ENCODE results near the gene CACNA1E. TPM values are rescaled to one million over a fixed set of nuclear protein-coding genes. Genes with fewer than 3 reads are reported as not detected.

CACNA1E gene
- total RNA-seq, 4 donors from 2014 or later, result 0.19 to 1.3 (median 0.44) TPM; not detected in 1

DNA sequence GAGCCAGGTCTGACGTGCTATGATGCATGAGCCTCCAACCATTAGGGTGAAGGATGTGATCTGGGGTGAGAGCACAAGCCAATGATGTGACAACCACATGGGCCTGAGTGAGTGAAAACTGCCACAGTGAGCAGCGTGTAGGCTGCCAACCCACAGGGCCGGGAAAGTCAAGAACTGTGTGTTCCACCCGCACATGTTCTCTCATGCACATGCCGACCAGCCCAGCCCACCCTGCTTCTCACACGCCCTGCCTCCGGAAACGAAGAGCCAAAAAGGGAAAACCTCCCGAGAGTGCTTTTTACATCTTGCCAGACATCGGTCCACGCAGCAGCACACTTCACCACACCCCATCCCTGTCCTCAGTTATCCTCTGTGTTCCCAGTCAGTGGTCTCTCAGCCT, 197.0 kb downstream of the CACNA1E start:
- no peak for TF ChIP-seq CTCF (IDR thresholded peaks at IDR 0.05)
- ATAC-seq (ENCODE audit: low FRiP score) (no peak), DNase-seq (ENCODE audit: low spot score) (no peak)

GRCh38 chr1:181680871-181681270, 197.6 kb downstream of the CACNA1E start:
- no peak for TF ChIP-seq CTCF (IDR thresholded peaks at IDR 0.05)
- DNase-seq (ENCODE audit: low spot score) (no peak), ATAC-seq (ENCODE audit: low FRiP score) (no peak)

GRCh38 chr1:181685211-181685610, 201.9 kb downstream of the CACNA1E start:
- no peak for DNase-seq (ENCODE audit: low spot score)
- ATAC-seq (ENCODE audit: low FRiP score), result no peak
- no peak for TF ChIP-seq CTCF (IDR thresholded peaks at IDR 0.05)

GRCh38 chr1:181701891-181702290, 218.6 kb downstream of the CACNA1E start:
- ATAC-seq (ENCODE audit: low FRiP score) (no peak), DNase-seq (ENCODE audit: low spot score) (no peak)
- no peak for TF ChIP-seq CTCF (IDR thresholded peaks at IDR 0.05)

DNA sequence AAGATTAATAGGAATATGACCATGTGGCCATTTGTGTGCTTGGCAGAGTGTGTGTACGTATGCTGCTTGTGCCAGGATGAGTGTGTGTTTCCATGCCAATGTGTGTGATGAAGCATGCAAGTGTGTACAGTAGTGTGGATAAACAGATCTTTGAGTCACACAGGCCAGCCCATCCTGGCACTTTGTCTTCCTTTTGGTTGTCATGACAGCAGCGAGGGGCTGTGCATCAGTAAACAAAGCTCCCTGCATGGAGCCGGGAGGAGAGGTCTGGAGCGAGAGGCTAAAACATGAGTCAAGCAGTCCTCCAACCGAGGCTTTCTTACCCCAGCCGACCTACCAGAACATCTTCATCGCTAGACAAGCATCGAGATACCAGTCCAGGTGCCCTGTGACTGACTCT, 221.2 kb downstream of the CACNA1E start:
- DNase-seq (ENCODE audit: low spot score) (no peak), ATAC-seq (ENCODE audit: low FRiP score) (no peak)
- no peak for TF ChIP-seq CTCF (IDR thresholded peaks at IDR 0.05)

GRCh38 chr1:181711820-181712219, 228.5 kb downstream of the CACNA1E start:
- no peak for TF ChIP-seq CTCF (IDR thresholded peaks at IDR 0.05)
- no peak for ATAC-seq (ENCODE audit: low FRiP score)
- no peak for DNase-seq (ENCODE audit: low spot score)

GRCh38 chr1:181712711-181713110, 229.4 kb downstream of the CACNA1E start:
- TF ChIP-seq CTCF (IDR thresholded peaks at IDR 0.05), result no peak
- ATAC-seq (ENCODE audit: low FRiP score), result no peak

More at GRCh38 chr1:181712711-181713110, 229.4 kb downstream of the CACNA1E start:
- DNase-seq (ENCODE audit: low spot score), result no peak
